ENCODE measurements around the gene PLEKHG4B. TPM values are rescaled to one million over a fixed set of nuclear protein-coding genes. Genes with fewer than 3 reads are reported as not detected.

PLEKHG4B gene
- total RNA-seq, 2 experiments from 2014 or later = 0.03 TPM; not detected in 1

- H3K27ac Mint-ChIP-seq = no peak overlapping the region
- POLR2A ChIA-PET = no interaction called here
- no peak overlapping the region for H3K4me3 Mint-ChIP-seq
- H3K36me3 Mint-ChIP-seq = no peaks in the 10 kb centered on the region
- H3K9me3 Mint-ChIP-seq = no peaks in the 10 kb centered on the region
- no peaks in the 10 kb centered on the region for H3K27me3 Mint-ChIP-seq
- ATAC-seq (ENCODE audit: low read depth) = peak; percentile 39
- no peaks in the 10 kb centered on the region for H3K4me1 Mint-ChIP-seq
- no peak for DNase-seq
Measured at GRCh38 chr5:77957-78804, 13.8 kb upstream of the PLEKHG4B start.

- no peaks in the 10 kb centered on the region for H3K4me1 Mint-ChIP-seq
- POLR2A ChIA-PET = no interaction called here
- ATAC-seq (ENCODE audit: low read depth) (no peak), DNase-seq (no peak)
- no peak overlapping the region for H3K4me3 Mint-ChIP-seq
- no peaks in the 10 kb centered on the region for H3K36me3 Mint-ChIP-seq
- H3K27ac Mint-ChIP-seq = no peak overlapping the region
- H3K27me3 Mint-ChIP-seq = no peaks in the 10 kb centered on the region
- no peaks in the 10 kb centered on the region for H3K9me3 Mint-ChIP-seq
Measured at GRCh38 chr5:78805-79149, 13.2 kb upstream of the PLEKHG4B start.

- DNase-seq (no peak), ATAC-seq (ENCODE audit: low read depth) (no peak)
- no peaks in the 10 kb centered on the region for H3K9me3 Mint-ChIP-seq
- POLR2A ChIA-PET = no interaction called here
- H3K4me3 Mint-ChIP-seq = no peak overlapping the region
- no peak overlapping the region for H3K27ac Mint-ChIP-seq
- H3K27me3 Mint-ChIP-seq = no peaks in the 10 kb centered on the region
- H3K4me1 Mint-ChIP-seq = no peaks in the 10 kb centered on the region
- no peaks in the 10 kb centered on the region for H3K36me3 Mint-ChIP-seq
Measured at GRCh38 chr5:79263-79662, 12.7 kb upstream of the PLEKHG4B start.

- DNase-seq = no peak
- POLR2A ChIA-PET = no interaction called here
- no peak for ATAC-seq (ENCODE audit: low read depth)
- Mint-ChIP-seq H3K4me1 (no peaks in the 10 kb centered on the region), H3K27me3 (no peaks in the 10 kb centered on the region), H3K36me3 (no peaks in the 10 kb centered on the region), H3K4me3 (no peak overlapping the region), H3K9me3 (no peaks in the 10 kb centered on the region), H3K27ac (no peak overlapping the region)
Measured at GRCh38 chr5:79821-80220, 12.1 kb upstream of the PLEKHG4B start.

- POLR2A ChIA-PET = no interaction called here
- H3K9me3 Mint-ChIP-seq = no peaks in the 10 kb centered on the region
- H3K27ac Mint-ChIP-seq = no peak overlapping the region
- H3K27me3 Mint-ChIP-seq = no peaks in the 10 kb centered on the region
- DNase-seq = no peak
- no peaks in the 10 kb centered on the region for H3K36me3 Mint-ChIP-seq
- no peak for ATAC-seq (ENCODE audit: low read depth)
- no peak overlapping the region for H3K4me3 Mint-ChIP-seq
- H3K4me1 Mint-ChIP-seq = no peaks in the 10 kb centered on the region
Measured at GRCh38 chr5:81391-82021, 10.5 kb upstream of the PLEKHG4B start.

- Mint-ChIP-seq H3K27ac (no peak overlapping the region), H3K4me3 (no peak overlapping the region), H3K4me1 (no peaks in the 10 kb centered on the region), H3K27me3 (peaks cover 3% of the 10 kb centered on the region), H3K9me3 (no peaks in the 10 kb centered on the region), H3K36me3 (no peaks in the 10 kb centered on the region)
- POLR2A ChIA-PET = no interaction called here
- no peak for ATAC-seq (ENCODE audit: low read depth)
- DNase-seq = no peak
Measured at GRCh38 chr5:82097-82496, 9.9 kb upstream of the PLEKHG4B start.

- Mint-ChIP-seq H3K27ac (no peak overlapping the region), H3K27me3 (peaks cover 7% of the 10 kb centered on the region), H3K36me3 (no peaks in the 10 kb centered on the region), H3K4me1 (no peaks in the 10 kb centered on the region), H3K4me3 (no peak overlapping the region), H3K9me3 (no peaks in the 10 kb centered on the region)
- no peak for ATAC-seq (ENCODE audit: low read depth)
- POLR2A ChIA-PET = no interaction called here
- no peak for DNase-seq
Measured at GRCh38 chr5:82570-82969, 9.4 kb upstream of the PLEKHG4B start.

GRCh38 chr5:83029-83428 lies 8.9 kb upstream of the PLEKHG4B start:
- Mint-ChIP-seq H3K9me3 (no peaks in the 10 kb centered on the region), H3K4me3 (no peak overlapping the region), H3K27ac (no peak overlapping the region), H3K36me3 (no peaks in the 10 kb centered on the region), H3K27me3 (peaks cover 11% of the 10 kb centered on the region), H3K4me1 (no peaks in the 10 kb centered on the region)
- POLR2A ChIA-PET = no interaction called here
- no peak for ATAC-seq (ENCODE audit: low read depth)
- DNase-seq = no peak

- no peaks in the 10 kb centered on the region for H3K4me1 Mint-ChIP-seq
- no peak overlapping the region for H3K4me3 Mint-ChIP-seq
- no peaks in the 10 kb centered on the region for H3K9me3 Mint-ChIP-seq
- H3K36me3 Mint-ChIP-seq = no peaks in the 10 kb centered on the region
- H3K27me3 Mint-ChIP-seq = peaks cover 24% of the 10 kb centered on the region
- DNase-seq (no peak), ATAC-seq (ENCODE audit: low read depth) (no peak)
- POLR2A ChIA-PET = no interaction called here
- no peak overlapping the region for H3K27ac Mint-ChIP-seq
Measured at GRCh38 chr5:85334-85995, 6.5 kb upstream of the PLEKHG4B start.

- H3K4me3 Mint-ChIP-seq = no peak overlapping the region
- ATAC-seq (ENCODE audit: low read depth) (no peak), DNase-seq (no peak)
- POLR2A ChIA-PET = no interaction called here
- peaks cover 49% of the 10 kb centered on the region for H3K27me3 Mint-ChIP-seq
- H3K9me3 Mint-ChIP-seq = no peaks in the 10 kb centered on the region
- H3K27ac Mint-ChIP-seq = no peak overlapping the region
- no peaks in the 10 kb centered on the region for H3K36me3 Mint-ChIP-seq
- H3K4me1 Mint-ChIP-seq = no peaks in the 10 kb centered on the region
Measured at GRCh38 chr5:89337-90286, 2.4 kb upstream of the PLEKHG4B start.

GRCh38 chr5:90590-91547 lies 1.1 kb upstream of the PLEKHG4B start:
- DNase-seq (no peak), ATAC-seq (ENCODE audit: low read depth) (no peak)
- Mint-ChIP-seq H3K27ac (no peak overlapping the region), H3K9me3 (no peaks in the 10 kb centered on the region), H3K4me3 (peak overlapping the region; percentile 45), H3K36me3 (no peaks in the 10 kb centered on the region), H3K4me1 (no peaks in the 10 kb centered on the region), H3K27me3 (peaks cover 55% of the 10 kb centered on the region)
- POLR2A ChIA-PET = no interaction called here

- Mint-ChIP-seq H3K36me3 (no peaks in the 10 kb centered on the region), H3K27me3 (peaks cover 50% of the 10 kb centered on the region), H3K9me3 (no peaks in the 10 kb centered on the region), H3K27ac (no peak overlapping the region), H3K4me3 (peak overlapping the region; percentile 16), H3K4me1 (no peaks in the 10 kb centered on the region)
- no peak for ATAC-seq (ENCODE audit: low read depth)
- POLR2A ChIA-PET = no interaction called here
- DNase-seq = no peak
Measured at GRCh38 chr5:92401-93220, 643 bp downstream of the PLEKHG4B start.
